Muscle of leg (tissue), 11 donors: ENCODE results near the gene GPR141. TPM values are rescaled to one million over a fixed set of nuclear protein-coding genes. Genes with fewer than 3 reads are reported as not detected.

Experiments used
- DNase-seq: peaks from one replicate; pipeline ENCODE4 v3.0.0; 2013
- H3K27ac ChIP-seq: one replicate; pipeline ENCODE4 v1.5.1; 2013; ENCODE audit warnings: mild to moderate bottlenecking, low read length, control low read depth
- H3K27me3 ChIP-seq: one replicate; pipeline ENCODE4 v1.6.1; 2013; ENCODE audit warnings: low read length; ENCODE audit not compliant: control insufficient read depth, insufficient read depth
- H3K36me3 ChIP-seq: one replicate; pipeline ENCODE4 v1.6.1; 2013; ENCODE audit warnings: low read length; ENCODE audit not compliant: control insufficient read depth, insufficient read depth
- H3K4me1 ChIP-seq: one replicate; pipeline ENCODE4 v1.6.1; 2013; ENCODE audit warnings: low read length; ENCODE audit not compliant: control insufficient read depth, insufficient read depth
- H3K4me3 ChIP-seq: one replicate; pipeline ENCODE4 v1.5.1; 2013; ENCODE audit warnings: low read length, control low read depth
- H3K9me3 ChIP-seq: replicated peaks from 2 replicates; pipeline ENCODE4 v1.6.1; 2013; ENCODE audit warnings: low read depth, low read length; ENCODE audit not compliant: control insufficient read depth
- WGBS: methylation state at CpG from one replicate; pipeline ENCODE4 v1.1.5; 2013; ENCODE audit warnings: missing lambda C conversion rate; ENCODE audit not compliant: insufficient coverage; 5-methylcytosine and 5-hydroxymethylcytosine counted together
- polyA plus RNA-seq, 8 donors: library from polyadenylated mRNA; unstranded; fragments of 120-200 nt; gene quantifications; one replicate each; pipeline versions ENCODE4 v1.2.1 to v1.2.3, GENCODE V29; 2013; ENCODE audit warnings: inconsistent platforms in 1 of 8, low replicate concordance in 1 of 8; ENCODE audit not compliant: insufficient read length in 8 of 8, insufficient read depth in 1 of 8
- total RNA-seq: library from RNA; stranded (reverse); fragments of 120-200 nt; gene quantifications from one replicate; pipeline ENCODE4 v1.2.4, GENCODE V29; 2013

The GPR141 gene
- total and polyA plus RNA-seq, 9 donors = 0.16 to 0.66 (median 0.50) TPM; not detected in 1

DNA sequence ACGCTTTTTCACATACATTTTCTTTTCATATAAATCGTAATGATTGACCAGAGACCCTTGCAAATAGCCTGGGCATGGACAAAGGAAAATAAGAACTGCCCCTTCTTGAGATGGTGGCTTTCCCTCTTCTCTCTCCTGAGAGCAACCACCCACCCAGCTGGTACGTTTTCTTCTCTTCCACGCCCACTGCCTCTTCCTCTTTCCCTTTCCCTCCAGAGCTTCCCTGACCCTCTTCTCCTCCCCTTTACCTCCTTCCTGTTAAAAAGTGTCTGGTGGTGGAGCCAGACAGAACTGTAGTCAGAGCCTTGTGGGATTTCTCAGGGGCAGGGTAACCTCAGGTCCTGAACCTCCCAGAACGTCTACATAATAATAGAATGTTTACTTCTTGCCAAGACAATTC, 23.2 kb downstream of the GPR141 start:
- Histone ChIP-seq H3K27ac (no peak overlapping the region), H3K9me3 (no peaks in the 10 kb centered on the region), H3K36me3 (no peaks in the 10 kb centered on the region), H3K4me3 (no peak overlapping the region), H3K27me3 (no peaks in the 10 kb centered on the region), H3K4me1 (peaks cover 3% of the 10 kb centered on the region)
- WGBS = no CpG with 5 or more reads among the region's 5 CpGs
- no peak for DNase-seq

DNA sequence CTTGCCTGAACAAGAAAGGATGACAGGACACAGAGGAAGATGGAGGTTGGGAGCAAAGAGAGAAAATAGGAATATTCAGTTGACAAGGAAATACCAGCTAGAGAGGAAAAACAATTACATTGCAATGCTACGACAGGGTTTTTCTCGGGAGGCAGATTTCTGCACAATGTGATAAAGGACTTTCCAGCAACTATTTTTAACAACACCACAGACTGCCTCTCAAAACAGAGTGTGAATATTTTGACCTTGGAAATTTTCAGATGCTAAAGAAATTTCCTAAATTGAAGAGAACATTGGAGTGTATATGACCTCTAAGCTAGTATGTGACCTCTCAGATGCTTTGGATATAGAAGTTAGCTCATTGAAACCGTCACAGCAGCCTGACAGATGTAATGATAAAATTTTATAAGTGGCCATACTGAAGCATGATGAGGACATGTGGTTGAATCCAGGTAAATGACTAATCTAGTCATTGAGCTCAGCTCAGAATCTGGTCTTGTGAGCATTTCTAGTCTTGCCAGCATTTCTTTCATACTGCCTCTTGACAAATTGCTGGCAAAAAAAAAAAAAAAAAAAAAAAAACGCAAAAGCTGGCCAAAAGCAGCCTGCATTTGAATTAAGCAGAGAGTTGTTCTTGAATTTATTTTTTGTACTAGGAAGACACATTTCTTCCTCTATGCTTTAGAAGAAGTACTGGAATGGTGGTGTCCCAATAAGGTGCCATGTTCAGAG, 24.4 kb downstream of the GPR141 start:
- DNase-seq = no peak
- H3K27me3 ChIP-seq = no peaks in the 10 kb centered on the region
- no CpG with 5 or more reads among the region's 4 CpGs for WGBS

DNA sequence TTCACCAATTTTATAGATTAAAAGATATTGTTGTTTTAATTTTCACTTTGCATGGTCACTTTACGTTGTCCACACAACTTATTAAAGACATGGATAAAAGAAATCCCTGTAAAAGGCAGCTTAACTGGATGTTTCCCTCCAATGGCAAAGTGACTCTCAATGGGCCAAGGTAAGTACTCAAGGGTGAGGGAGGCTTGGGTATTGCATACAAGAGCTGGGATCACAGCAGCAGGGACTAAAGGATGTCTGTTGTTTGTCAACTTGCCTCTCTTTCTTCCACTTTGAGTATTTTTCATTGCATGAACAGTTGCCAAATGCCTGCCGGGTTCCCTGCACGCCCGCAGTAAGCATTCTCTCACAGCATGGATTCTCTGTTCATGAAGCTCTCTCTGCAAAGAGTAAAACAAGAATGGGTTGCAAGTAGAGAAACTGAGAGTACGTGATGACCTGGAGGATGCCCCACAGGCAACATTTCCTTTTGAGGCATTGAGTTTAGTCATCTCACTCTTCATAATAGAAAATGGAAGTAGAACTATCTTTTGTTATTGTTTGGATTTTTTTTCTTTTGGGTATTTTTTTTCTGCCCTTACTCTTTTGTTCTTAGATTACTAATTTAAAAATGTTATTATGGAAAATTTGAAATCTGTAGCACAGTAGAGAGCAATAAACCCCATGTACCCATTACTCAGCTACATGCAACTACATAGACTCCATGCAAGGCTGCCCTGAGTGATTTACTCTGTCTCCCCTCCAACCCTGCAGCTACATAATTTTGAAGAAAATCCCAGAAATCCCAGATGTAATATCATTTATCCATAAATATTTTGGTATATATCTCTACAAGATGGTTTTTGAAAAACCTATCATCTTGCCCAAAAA, 26.3 kb downstream of the GPR141 start:
- H3K4me1 ChIP-seq = peaks cover 3% of the 10 kb centered on the region
- H3K9me3 ChIP-seq = no peaks in the 10 kb centered on the region
- no peaks in the 10 kb centered on the region for H3K36me3 ChIP-seq
- H3K27me3 ChIP-seq = no peaks in the 10 kb centered on the region
- H3K27ac ChIP-seq = no peak overlapping the region
- no CpG with 5 or more reads among the region's 5 CpGs for WGBS
- no peak for DNase-seq
- H3K4me3 ChIP-seq = no peak overlapping the region

More for the DNA sequence above, 24.4 kb downstream of the GPR141 start:
- Histone ChIP-seq H3K4me3 (no peak overlapping the region), H3K27ac (no peak overlapping the region), H3K9me3 (no peaks in the 10 kb centered on the region), H3K36me3 (no peaks in the 10 kb centered on the region), H3K4me1 (peaks cover 3% of the 10 kb centered on the region)

DNA sequence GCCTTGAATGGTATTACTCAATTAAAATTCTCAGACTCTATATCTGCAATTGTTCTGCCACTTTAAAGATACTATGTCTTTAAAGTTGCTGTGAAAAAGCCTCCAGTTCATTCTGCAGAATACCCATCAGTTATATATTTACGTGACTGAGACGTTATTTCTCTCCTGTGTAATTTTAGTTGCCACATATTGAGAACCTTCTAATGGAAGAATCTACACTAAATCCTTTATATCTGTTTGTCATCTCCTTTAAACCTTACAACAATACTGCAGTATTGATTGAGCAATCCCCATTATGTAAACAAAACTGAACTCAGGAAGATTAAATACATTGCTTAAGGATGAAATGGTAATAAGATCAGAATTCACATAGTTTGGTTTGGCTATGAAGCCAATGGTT, 30.0 kb downstream of the GPR141 start:
- Histone ChIP-seq H3K4me1 (no peaks in the 10 kb centered on the region), H3K36me3 (no peaks in the 10 kb centered on the region), H3K27me3 (no peaks in the 10 kb centered on the region), H3K9me3 (no peaks in the 10 kb centered on the region), H3K4me3 (no peak overlapping the region), H3K27ac (no peak overlapping the region)
- WGBS = no CpG with 5 or more reads among the region's 2 CpGs
- no peak for DNase-seq

DNA sequence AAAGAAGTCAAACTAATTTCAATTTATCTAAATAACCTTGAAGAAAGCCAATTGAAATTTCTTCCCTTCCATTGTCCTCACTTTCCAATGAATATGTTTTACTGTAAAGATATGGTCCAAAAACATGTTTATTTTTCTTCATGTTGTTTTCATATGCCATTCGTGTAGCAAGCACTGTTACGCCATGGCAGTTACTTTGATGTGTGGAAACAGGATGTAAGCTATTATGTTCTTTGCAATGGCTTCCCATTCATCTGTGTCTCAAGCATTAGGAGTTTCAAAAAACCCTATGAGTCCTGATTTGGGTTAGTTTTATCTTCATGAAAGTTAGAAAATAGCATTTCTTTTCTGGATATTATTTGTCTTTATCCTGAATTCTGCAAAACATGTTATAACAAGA, 31.0 kb downstream of the GPR141 start:
- no peaks in the 10 kb centered on the region for H3K27me3 ChIP-seq
- WGBS = no CpG with 5 or more reads among the region's 2 CpGs
- H3K9me3 ChIP-seq = no peaks in the 10 kb centered on the region
- no peaks in the 10 kb centered on the region for H3K4me1 ChIP-seq
- no peak overlapping the region for H3K27ac ChIP-seq
- no peak for DNase-seq
- H3K4me3 ChIP-seq = no peak overlapping the region
- H3K36me3 ChIP-seq = no peaks in the 10 kb centered on the region

DNA sequence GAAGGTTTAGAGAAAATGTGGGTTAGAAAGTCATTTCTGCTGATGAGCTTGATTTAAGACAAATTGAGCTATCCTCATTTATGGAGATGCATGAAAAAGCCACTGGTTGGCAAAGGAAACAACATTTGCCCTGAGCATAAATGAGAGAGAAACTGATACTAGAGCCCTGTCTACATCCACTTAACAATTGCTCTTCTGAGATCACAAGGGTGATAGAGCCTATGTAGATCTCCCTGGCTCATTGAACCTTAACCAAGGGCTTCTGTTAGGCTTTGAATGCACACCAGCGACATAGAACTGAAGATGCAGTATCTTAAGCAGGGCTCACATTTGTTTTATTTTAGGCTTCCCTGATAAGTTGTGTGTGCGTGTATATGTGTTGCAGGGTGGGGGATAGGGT, 35.0 kb downstream of the GPR141 start:
- Histone ChIP-seq H3K9me3 (no peaks in the 10 kb centered on the region), H3K4me1 (no peaks in the 10 kb centered on the region), H3K4me3 (no peak overlapping the region), H3K27ac (no peak overlapping the region), H3K36me3 (no peaks in the 10 kb centered on the region), H3K27me3 (no peaks in the 10 kb centered on the region)
- no peak for DNase-seq
- 84% methylated on average over 2 of the region's 2 CpGs for WGBS

DNA sequence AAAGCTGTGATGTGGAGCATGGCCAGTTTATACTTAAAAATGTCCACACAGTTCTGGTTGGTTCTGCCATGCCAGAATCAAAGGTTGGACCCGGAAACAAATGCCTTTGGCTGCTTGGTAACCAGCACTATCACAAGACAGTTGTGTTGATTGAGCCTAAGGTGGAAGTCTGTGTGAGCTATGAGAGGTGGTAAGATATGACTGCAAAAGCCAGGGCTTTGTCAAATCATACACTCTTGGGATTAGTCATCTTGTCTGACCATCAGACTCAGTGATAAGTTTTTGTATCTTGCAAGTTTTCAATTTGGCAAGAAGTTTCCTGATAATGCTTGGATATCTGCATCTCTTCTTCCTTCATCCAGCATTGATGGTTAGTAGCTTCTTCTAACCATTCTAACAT, 35.5 kb downstream of the GPR141 start:
- 80% methylated on average over 1 of the region's 1 CpG for WGBS
- no peaks in the 10 kb centered on the region for H3K27me3 ChIP-seq
- H3K36me3 ChIP-seq = no peaks in the 10 kb centered on the region

DNA sequence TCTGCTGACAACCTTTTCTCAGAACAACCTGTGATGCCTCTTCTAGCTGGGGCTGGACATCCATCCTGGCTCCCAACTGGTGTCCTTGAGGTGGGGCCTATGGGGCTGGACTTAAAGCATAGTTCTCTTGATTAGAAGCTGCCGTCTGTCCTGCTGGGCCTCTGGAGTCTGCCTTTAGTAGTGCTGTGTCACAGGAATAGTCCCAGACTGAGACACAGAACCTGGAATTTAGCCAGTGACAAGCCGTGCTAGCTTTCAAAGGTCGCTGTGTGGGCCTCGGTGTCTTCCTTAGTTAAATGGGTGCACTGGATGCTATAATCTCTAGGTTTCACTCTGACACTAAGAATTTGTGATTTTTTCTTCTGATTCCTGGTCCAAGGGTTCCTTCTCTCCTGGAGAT, 41.2 kb downstream of the GPR141 start:
- WGBS = 71% methylated on average over 3 of the region's 4 CpGs
- DNase-seq = no peak
- Histone ChIP-seq H3K9me3 (no peaks in the 10 kb centered on the region), H3K36me3 (no peaks in the 10 kb centered on the region), H3K4me3 (no peak overlapping the region), H3K4me1 (peaks cover 3% of the 10 kb centered on the region), H3K27me3 (no peaks in the 10 kb centered on the region), H3K27ac (no peak overlapping the region)

More for the DNA sequence above, 35.5 kb downstream of the GPR141 start:
- no peaks in the 10 kb centered on the region for H3K4me1 ChIP-seq
- H3K4me3 ChIP-seq = no peak overlapping the region
- no peaks in the 10 kb centered on the region for H3K9me3 ChIP-seq
- DNase-seq = no peak
- no peak overlapping the region for H3K27ac ChIP-seq

DNA sequence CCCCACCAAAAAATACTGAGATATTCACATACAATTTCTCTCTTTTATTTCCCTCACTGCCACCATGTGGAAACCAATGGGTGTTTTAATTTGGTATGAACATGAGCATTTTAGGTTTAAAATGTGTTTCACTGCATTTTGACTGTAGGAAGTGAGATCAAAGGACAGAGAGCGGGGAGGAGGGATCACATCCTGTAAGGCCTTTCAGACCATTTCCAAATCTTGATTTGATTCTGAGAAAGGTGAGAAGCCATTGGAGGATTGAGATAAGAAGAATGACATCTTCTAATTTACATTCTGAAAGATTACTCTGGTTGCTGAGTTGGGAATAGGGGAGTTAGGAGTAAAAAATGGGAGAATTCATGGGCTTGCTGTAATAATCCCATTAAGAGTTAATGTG, 42.5 kb downstream of the GPR141 start:
- no CpG with 5 or more reads among the region's 1 CpG for WGBS
- Histone ChIP-seq H3K27ac (no peak overlapping the region), H3K4me1 (peaks cover 3% of the 10 kb centered on the region), H3K36me3 (no peaks in the 10 kb centered on the region), H3K27me3 (no peaks in the 10 kb centered on the region), H3K4me3 (no peak overlapping the region), H3K9me3 (no peaks in the 10 kb centered on the region)
- no peak for DNase-seq

DNA sequence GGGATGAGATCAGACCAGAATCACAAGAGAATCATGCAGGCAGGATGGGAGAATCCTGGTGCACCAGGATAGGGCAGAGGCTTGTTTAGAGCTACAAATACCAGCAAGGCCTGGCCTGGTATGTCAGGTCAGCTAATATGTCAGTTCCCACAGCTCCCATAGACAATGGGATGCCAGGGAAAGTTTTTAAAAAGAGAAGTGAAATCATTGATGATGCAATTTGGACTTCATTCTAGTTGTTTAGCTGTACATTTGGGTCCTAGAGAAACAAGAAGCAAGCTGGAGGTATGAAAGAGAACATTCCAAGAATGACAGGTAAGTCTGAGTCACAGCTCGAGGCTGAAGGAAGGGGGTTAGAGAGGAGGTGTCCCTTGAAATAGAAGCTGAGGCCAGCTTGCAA, 45.2 kb downstream of the GPR141 start:
- DNase-seq = peak; percentile 55
- H3K36me3 ChIP-seq = no peaks in the 10 kb centered on the region
- no peaks in the 10 kb centered on the region for H3K27me3 ChIP-seq
- peaks cover 3% of the 10 kb centered on the region for H3K4me1 ChIP-seq
- H3K9me3 ChIP-seq = no peaks in the 10 kb centered on the region
- no peak overlapping the region for H3K4me3 ChIP-seq
- H3K27ac ChIP-seq = no peak overlapping the region
- WGBS = 43% methylated on average over 1 of the region's 1 CpG
